OCI-LY1 (cell line): ENCODE results near the gene DSE.

Experiments used
- CTCF ChIP-seq: fragments of 200-600 bp; sonication (generic), shearing (Covaris generic); IDR thresholded peaks from 2 replicates; pipeline ENCODE4 v1.5.1; 2017; ENCODE audit warnings: mild to moderate bottlenecking, antibody characterized with exemption, low read length, moderate library complexity, mixed read lengths
- EZH2 ChIP-seq: fragments of 200-600 bp; sonication (generic), shearing (Covaris generic); IDR thresholded peaks from 2 replicates; pipeline ENCODE4 v1.8.0; 2017; ENCODE audit warnings: borderline replicate concordance, mixed run types, mild to moderate bottlenecking, antibody characterized with exemption, low read length, moderate library complexity, mixed read lengths

- TF ChIP-seq CTCF = no peak
- no peak for TF ChIP-seq EZH2
Measured at GRCh38 chr6:116388924-116389323, 18.2 kb downstream of the DSE start.
